WTC11 (cell line): ENCODE results near the gene MAEA. TPM values are rescaled to one million over a fixed set of nuclear protein-coding genes. Genes with fewer than 3 reads are reported as not detected.

Experiments
- ATAC-seq: fragments of 200-7000 bp; cut with Tn5 transposase; 2 replicates; pipeline ENCODE4 v1.10.0; 2021; ENCODE audit warnings: mild to moderate bottlenecking, moderate library complexity
- CTCF ChIA-PET: fragments of 300-600 bp; sonication (Branson Sonifier 250); formaldehyde crosslinking; loops from one replicate; lab custom pipeline; 2021; ENCODE audit warnings: antibody characterized with exemption; lab: Charles Lee
- POLR2A ChIA-PET: fragments of 350-600 bp; sonication (Branson Sonifier 250); formaldehyde crosslinking; loops from one replicate; lab custom pipeline; 2021; ENCODE audit warnings: antibody characterized with exemption; lab: Charles Lee
- DNase-seq: peaks from one replicate; pipeline ENCODE4 v3.0.0; 2021; ENCODE audit warnings: low spot score
- H3K27ac Mint-ChIP-seq: 2 replicates; pipeline ENCODE4 v1.8.0; 2021; ENCODE audit warnings: mixed read lengths
- H3K27me3 Mint-ChIP-seq: 2 replicates; pipeline ENCODE4 v1.8.0; 2021; ENCODE audit warnings: low read depth, mild to moderate bottlenecking, moderate library complexity, mixed read lengths
- H3K36me3 Mint-ChIP-seq: 2 replicates; pipeline ENCODE4 v1.8.0; 2021; ENCODE audit warnings: mixed read lengths
- H3K4me1 Mint-ChIP-seq: 2 replicates; pipeline ENCODE4 v1.8.0; 2022; ENCODE audit warnings: mixed read lengths
- H3K4me3 Mint-ChIP-seq: 2 replicates; pipeline ENCODE4 v1.8.0; 2021; ENCODE audit warnings: mild to moderate bottlenecking, moderate library complexity, mixed read lengths
- H3K9me3 Mint-ChIP-seq: 2 replicates; pipeline ENCODE4 v1.8.0; 2021; ENCODE audit warnings: mixed read lengths
- ARID4B ChIP-seq: sonication (generic); formaldehyde crosslinking; IDR thresholded peaks from 2 replicates; pipeline ENCODE4 v1.8.0; 2023; ENCODE audit warnings: missing genetic modification reagents, mild to moderate bottlenecking, borderline replicate concordance
- ATF1 ChIP-seq: sonication (generic); formaldehyde crosslinking; IDR thresholded peaks from 2 replicates; pipeline ENCODE4 v1.8.1; 2023; ENCODE audit warnings: mild to moderate bottlenecking, moderate library complexity, missing genetic modification reagents
- CBFB ChIP-seq: sonication (generic); formaldehyde crosslinking; IDR thresholded peaks from 2 replicates; pipeline ENCODE4 v1.8.1; 2022; ENCODE audit warnings: mild to moderate bottlenecking, low read depth, missing genetic modification reagents
- CREB1 ChIP-seq: sonication (generic); formaldehyde crosslinking; IDR thresholded peaks from 2 replicates; pipeline ENCODE4 v1.8.0; 2023; ENCODE audit warnings: mild to moderate bottlenecking, missing genetic modification reagents
- CTCF ChIP-seq: fragments of 200-600 bp; IDR thresholded peaks from 2 replicates; pipeline ENCODE4 v1.8.0; 2022; ENCODE audit warnings: antibody characterized with exemption
- E2F4 ChIP-seq: sonication (generic); formaldehyde crosslinking; IDR thresholded peaks from 2 replicates; pipeline ENCODE4 v1.8.1; 2022; ENCODE audit warnings: low read depth, mild to moderate bottlenecking, moderate library complexity, missing genetic modification reagents, borderline replicate concordance
- ETV6 ChIP-seq: sonication (generic); formaldehyde crosslinking; IDR thresholded peaks from 2 replicates; pipeline ENCODE4 v1.8.1; 2022; ENCODE audit warnings: mild to moderate bottlenecking, missing genetic modification reagents
- FOXJ3 ChIP-seq: sonication (generic); formaldehyde crosslinking; IDR thresholded peaks from 2 replicates; pipeline ENCODE4 v1.9.0; 2021; ENCODE audit warnings: missing genetic modification reagents, mild to moderate bottlenecking, borderline replicate concordance
- JUN ChIP-seq: sonication (generic); formaldehyde crosslinking; IDR thresholded peaks from 2 replicates; pipeline ENCODE4 v1.8.0; 2023; ENCODE audit warnings: mild to moderate bottlenecking, missing genetic modification reagents
- MYBL2 ChIP-seq: sonication (generic); formaldehyde crosslinking; IDR thresholded peaks from 2 replicates; pipeline ENCODE4 v1.8.1; 2023; ENCODE audit warnings: mild to moderate bottlenecking, moderate library complexity, missing genetic modification reagents
- SMAD4 ChIP-seq: sonication (generic); formaldehyde crosslinking; IDR thresholded peaks from 2 replicates; pipeline ENCODE4 v1.8.0; 2022; ENCODE audit warnings: mild to moderate bottlenecking, missing genetic modification reagents
- SOX15 ChIP-seq: fragments of 250-450 bp; sonication (Bioruptor Pico); IDR thresholded peaks from 2 replicates; pipeline ENCODE4 v1.9.0; 2021; ENCODE audit warnings: mild to moderate bottlenecking
- STAT6 ChIP-seq: sonication (generic); formaldehyde crosslinking; conservative IDR thresholded peaks from 2 replicates; pipeline ENCODE4 v1.8.1; 2023; ENCODE audit warnings: mild to moderate bottlenecking, low read depth, missing genetic modification reagents, moderate library complexity
- TP53 ChIP-seq: sonication (generic); formaldehyde crosslinking; IDR thresholded peaks from 2 replicates; pipeline ENCODE4 v1.8.1; 2023; ENCODE audit warnings: mild to moderate bottlenecking, missing genetic modification reagents
- ZNF138 ChIP-seq: sonication (generic); formaldehyde crosslinking; conservative IDR thresholded peaks from 2 replicates; pipeline ENCODE4 v1.8.1; 2022; ENCODE audit warnings: mild to moderate bottlenecking, moderate library complexity, missing genetic modification reagents
- ZNF232 ChIP-seq: sonication (generic); formaldehyde crosslinking; IDR thresholded peaks from 2 replicates; pipeline ENCODE4 v1.8.0; 2022; ENCODE audit warnings: mild to moderate bottlenecking, missing genetic modification reagents
- ZNF423 ChIP-seq: fragments of 250-450 bp; sonication (Bioruptor Pico); IDR thresholded peaks from 2 replicates; pipeline ENCODE4 v2.1.2; 2022; ENCODE audit warnings: mild to moderate bottlenecking, moderate library complexity
- total RNA-seq: library from RNA; stranded (reverse); gene quantifications from 3 replicates; pipeline ENCODE4 v1.2.3, GENCODE V29; 2021
- TF ChIP-seq, protein P1 (sequence below): sonication (generic); formaldehyde crosslinking; IDR thresholded peaks from 2 replicates; pipeline ENCODE4 v1.8.0; 2022; ENCODE audit warnings: mild to moderate bottlenecking, missing genetic modification reagents

The MAEA gene
- total RNA-seq, 1 experiment from 2014 or later, result 86.9 TPM

DNA sequence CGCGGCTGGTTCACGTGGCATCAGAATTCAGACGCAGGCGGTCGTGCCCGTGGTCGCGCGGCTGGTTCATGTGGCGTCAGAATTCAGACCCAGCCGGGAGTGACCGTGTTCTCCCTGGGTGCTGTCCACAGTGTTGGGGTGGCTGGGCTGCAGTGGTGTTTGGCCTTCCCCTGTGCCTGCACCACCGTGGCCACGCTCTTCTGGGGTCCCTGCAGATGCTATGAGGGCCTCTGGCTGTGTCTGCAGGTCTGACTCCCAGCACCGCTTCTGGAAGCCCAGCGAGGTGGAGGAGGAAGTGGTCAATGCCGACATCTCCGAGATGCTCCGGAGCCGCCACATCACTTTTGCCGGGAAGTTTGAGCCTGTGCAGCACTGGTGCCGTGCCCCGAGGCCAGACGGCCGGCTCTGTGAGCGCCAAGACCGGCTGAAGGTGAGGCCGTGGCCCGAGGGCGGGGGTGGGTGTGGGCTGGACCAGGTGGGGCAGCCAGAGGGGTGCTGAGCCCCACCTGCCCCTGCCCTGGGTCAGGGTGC lies 90.2 kb downstream of the MAEA start (continued):
- TF ChIP-seq, protein P1, sequence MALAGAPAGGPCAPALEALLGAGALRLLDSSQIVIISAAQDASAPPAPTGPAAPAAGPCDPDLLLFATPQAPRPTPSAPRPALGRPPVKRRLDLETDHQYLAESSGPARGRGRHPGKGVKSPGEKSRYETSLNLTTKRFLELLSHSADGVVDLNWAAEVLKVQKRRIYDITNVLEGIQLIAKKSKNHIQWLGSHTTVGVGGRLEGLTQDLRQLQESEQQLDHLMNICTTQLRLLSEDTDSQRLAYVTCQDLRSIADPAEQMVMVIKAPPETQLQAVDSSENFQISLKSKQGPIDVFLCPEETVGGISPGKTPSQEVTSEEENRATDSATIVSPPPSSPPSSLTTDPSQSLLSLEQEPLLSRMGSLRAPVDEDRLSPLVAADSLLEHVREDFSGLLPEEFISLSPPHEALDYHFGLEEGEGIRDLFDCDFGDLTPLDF (CRISPR knock-in tag), result no peak
- no peak for TF ChIP-seq CTCF
- no peak for TF ChIP-seq E2F4
- TF ChIP-seq ETV6, result no peak
- TF ChIP-seq MYBL2 (CRISPR knock-in tag), result no peak
- no peak for TF ChIP-seq ZNF423 (CRISPR knock-in tag)
- no peak for TF ChIP-seq SMAD4 (CRISPR knock-in tag)
- TF ChIP-seq ZNF232 (CRISPR knock-in tag), result no peak

GRCh38 chr4:1380368-1381151 lies 90.9 kb downstream of the MAEA start:
- no peak for TF ChIP-seq STAT6 (CRISPR knock-in tag)
- no peak for TF ChIP-seq TP53 (CRISPR knock-in tag)
- no peak for TF ChIP-seq JUN (CRISPR knock-in tag)
- no peak for TF ChIP-seq ZNF138
- TF ChIP-seq FOXJ3 (CRISPR knock-in tag), result no peak
- TF ChIP-seq CREB1 (CRISPR knock-in tag), result no peak
- no peak for TF ChIP-seq ARID4B (CRISPR knock-in tag)
- no peak for TF ChIP-seq CBFB (CRISPR knock-in tag)
- no peak for TF ChIP-seq SOX15 (CRISPR knock-in tag)
- no peak for TF ChIP-seq ATF1 (CRISPR knock-in tag)
- Mint-ChIP-seq H3K36me3 (no peaks in the 10 kb centered on the region), H3K27me3 (no peaks in the 10 kb centered on the region), H3K9me3 (no peaks in the 10 kb centered on the region), H3K27ac (no peak overlapping the region; the same call in 1 of the 2 replicates), H3K4me3 (no peak overlapping the region), H3K4me1 (no peaks in the 10 kb centered on the region)
- ChIA-PET POLR2A (no interaction called here), CTCF (no interaction called here)
- ATAC-seq (no peak), DNase-seq (peak; percentile 7)
